ENCODE data around the gene SMIM17. TPM values are rescaled to one million over a fixed set of nuclear protein-coding genes. Genes with fewer than 3 reads are reported as not detected.
A peak's percentile ranks its signal among the peaks of the same experiment; 100 is the strongest.

The SMIM17 gene
- total and polyA plus RNA-seq, 2 of the 13 experiments (the other 11 are each of a cell fraction or from before 2014, with no cell fraction given) = 0.21 to 0.53 TPM

GRCh38 chr19:56637976-56638555 lies 4.9 kb upstream of the SMIM17 start (continued):
- TF ChIP-seq EED (CRISPR knock-in tag; IDR thresholded peaks at IDR 0.05) (peak; percentile 100), ARID4A (CRISPR knock-in tag; IDR thresholded peaks at IDR 0.05; ENCODE audit: borderline replicate concordance) (peak; percentile 95), DR1 (CRISPR knock-in tag; IDR thresholded peaks at IDR 0.05) (peak; percentile 77; the same call in 1 of the 2 replicates), MXI1 (IDR thresholded peaks at IDR 0.05; ENCODE audit: borderline replicate concordance, low read depth, low read length) (peak; percentile 82; the same call in 1 of the 3 replicates), ZNF570 (CRISPR knock-in tag; IDR thresholded peaks at IDR 0.05; ENCODE audit: borderline replicate concordance) (peak; percentile 98), FOXK1 (CRISPR knock-in tag; IDR thresholded peaks at IDR 0.05; ENCODE audit: borderline replicate concordance, low read depth) (peak; percentile 99), ZNF558 (CRISPR knock-in tag; IDR thresholded peaks at IDR 0.05; ENCODE audit: borderline replicate concordance) (peak; percentile 100), NCOR1 (IDR thresholded peaks at IDR 0.05; ENCODE audit: borderline replicate concordance, low read length) (no peak), ZNF740 (CRISPR knock-in tag; IDR thresholded peaks at IDR 0.05) (peak; percentile 94), ZNF572 (CRISPR knock-in tag; IDR thresholded peaks at IDR 0.05) (peak; percentile 70; the same call in 1 of the 2 replicates), HNF1A (IDR thresholded peaks at IDR 0.05; ENCODE audit: low read depth) (no peak), HNF1A (CRISPR knock-in tag; IDR thresholded peaks at IDR 0.05; ENCODE audit: borderline replicate concordance) (peak; percentile 74), ZBTB20 (CRISPR knock-in tag; IDR thresholded peaks at IDR 0.05; ENCODE audit: borderline replicate concordance, low read depth) (peak; percentile 100), ZNF142 (CRISPR knock-in tag; IDR thresholded peaks at IDR 0.05) (peak; percentile 98)

Data from HepG2 (cell line).